AG10803 (cell line): Measurements from ENCODE around the gene RUFY4.
A peak's percentile ranks its signal among the peaks of the same experiment; 100 is the strongest.

Experiments used
- DNase-seq: peaks from one replicate; pipeline ENCODE4 v3.0.0; 2010; ENCODE audit warnings: low read depth
- H3K4me3 ChIP-seq: 2 replicates; pipeline ENCODE4 v1.5.1; 2011; ENCODE audit warnings: mild to moderate bottlenecking, low read length, control low read depth
- CTCF ChIP-seq: conservative IDR thresholded peaks from 2 replicates; pipeline ENCODE4 v1.5.1; 2011; ENCODE audit warnings: mild to moderate bottlenecking, low read length, control low read depth, inconsistent platforms

Gene RUFY4

DNA sequence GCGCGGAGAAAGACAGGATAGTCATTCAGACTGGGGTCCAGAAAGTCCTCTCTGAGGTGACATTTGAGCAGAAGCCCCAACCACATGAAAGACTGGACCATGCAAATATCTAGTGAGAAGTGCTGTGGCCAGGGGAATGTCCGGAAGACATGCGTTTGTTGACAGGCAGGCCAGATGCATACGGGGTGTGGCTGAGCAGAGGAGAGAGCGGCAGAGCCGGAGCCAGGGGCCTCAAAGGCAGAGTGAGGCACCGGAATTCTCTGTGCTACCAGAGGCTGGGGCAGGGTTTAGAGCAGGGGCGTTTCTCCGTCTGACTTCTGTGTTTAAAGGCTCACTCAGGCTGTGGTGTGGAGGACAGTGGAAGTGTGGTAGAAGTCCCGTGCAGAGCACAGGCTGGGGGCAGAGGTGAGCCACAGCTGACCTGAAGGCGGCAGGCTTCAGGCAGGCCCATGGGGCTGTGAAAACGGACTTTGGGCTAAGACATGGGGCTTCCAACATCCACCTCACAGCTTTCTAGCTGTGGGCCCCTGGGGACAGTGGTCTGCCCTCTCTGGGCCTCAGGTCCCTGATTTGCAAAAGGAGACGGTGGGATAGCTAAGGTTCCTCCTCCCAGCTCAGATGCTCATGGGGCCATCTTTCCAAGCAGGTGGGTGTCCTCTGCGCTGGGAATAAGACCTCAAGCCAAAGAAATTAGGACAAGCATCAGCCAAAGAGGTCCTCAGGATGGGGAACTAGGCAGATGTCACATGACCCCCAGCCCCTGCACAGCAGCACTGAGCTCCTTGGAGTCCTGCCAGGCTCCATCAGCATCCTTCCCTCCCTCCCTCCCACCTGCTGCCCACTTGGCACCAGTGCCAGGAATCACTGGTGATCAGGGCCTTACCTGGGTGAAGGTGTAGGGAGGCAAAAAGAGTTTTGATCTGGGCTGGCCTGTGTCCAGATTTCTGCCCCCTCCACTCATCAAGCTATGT is 11.2 kb downstream of the RUFY4 start:
- TF ChIP-seq CTCF, result no peak
- no peak overlapping the region for H3K4me3 ChIP-seq

DNA sequence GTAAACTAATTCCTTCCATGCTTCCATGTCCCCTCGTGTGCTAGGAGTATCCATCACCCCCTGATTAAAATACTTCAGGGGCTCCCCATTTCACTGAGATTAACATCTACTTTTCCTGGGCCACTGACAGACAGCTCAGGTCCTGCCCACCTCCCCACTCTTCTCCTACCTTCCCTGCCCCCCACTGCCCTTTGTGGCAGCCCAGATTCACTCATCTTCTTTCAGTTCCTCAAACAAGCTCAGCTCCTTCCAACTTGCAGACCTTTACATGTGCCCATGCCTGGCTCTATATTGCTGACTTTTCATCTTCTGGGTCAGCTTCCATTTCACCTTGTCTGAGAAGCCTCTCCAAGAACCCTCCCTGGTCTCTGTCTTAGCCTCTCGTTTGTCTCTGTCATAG is 12.0 kb downstream of the RUFY4 start:
- no peak overlapping the region for H3K4me3 ChIP-seq
- no peak for TF ChIP-seq CTCF
- no peak for DNase-seq

More for the DNA sequence above, 11.2 kb downstream of the RUFY4 start:
- no peak for DNase-seq

- peak; percentile 96 for DNase-seq
- no peak for TF ChIP-seq CTCF
Observed at GRCh38 chr2:218081695-218082094, 12.6 kb downstream of the RUFY4 start.

DNA sequence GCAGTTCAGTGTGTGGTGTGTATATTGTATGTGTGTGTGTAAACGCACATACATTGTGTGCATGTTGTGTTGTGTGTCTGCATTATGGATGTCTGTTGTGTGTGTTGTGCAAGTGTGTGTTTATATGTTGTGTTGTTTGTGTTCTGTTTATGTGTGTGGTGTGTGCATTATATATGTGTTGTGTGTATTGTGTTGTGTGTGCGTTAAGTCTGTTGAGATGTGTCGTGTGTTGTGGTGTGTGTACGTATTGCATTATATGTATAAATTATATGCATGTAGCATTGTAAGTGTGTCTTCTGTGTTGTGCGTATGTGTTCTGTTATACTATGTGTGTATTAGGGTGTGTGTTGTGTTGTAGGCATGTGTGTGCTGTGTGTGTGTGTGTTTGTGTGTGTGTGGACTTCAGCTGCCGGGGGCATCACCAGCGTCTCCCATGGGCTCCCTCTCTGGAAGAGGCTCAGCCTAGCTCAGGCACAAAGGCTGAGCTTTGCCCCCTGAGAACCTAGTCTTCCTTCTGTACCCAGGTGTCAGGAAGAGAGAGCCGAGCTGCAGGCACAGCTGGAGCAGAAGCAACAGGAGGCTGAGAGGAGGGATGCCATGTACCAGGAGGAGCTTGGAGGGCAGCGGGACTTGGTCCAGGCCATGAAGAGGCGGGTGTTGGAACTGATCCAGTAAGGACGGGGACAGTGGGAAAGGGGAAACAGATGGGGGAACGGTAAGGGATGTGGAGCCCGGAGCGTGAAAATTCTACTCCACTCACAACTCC is 13.7 kb downstream of the RUFY4 start:
- no peak for DNase-seq
- no peak overlapping the region for H3K4me3 ChIP-seq
- TF ChIP-seq CTCF, result no peak

More at GRCh38 chr2:218081695-218082094, 12.6 kb downstream of the RUFY4 start:
- H3K4me3 ChIP-seq, result no peak overlapping the region

- no peak for TF ChIP-seq CTCF
- no peak for DNase-seq
- H3K4me3 ChIP-seq, result no peak overlapping the region
Observed at GRCh38 chr2:218083352-218083676, 14.3 kb downstream of the RUFY4 start.

DNA sequence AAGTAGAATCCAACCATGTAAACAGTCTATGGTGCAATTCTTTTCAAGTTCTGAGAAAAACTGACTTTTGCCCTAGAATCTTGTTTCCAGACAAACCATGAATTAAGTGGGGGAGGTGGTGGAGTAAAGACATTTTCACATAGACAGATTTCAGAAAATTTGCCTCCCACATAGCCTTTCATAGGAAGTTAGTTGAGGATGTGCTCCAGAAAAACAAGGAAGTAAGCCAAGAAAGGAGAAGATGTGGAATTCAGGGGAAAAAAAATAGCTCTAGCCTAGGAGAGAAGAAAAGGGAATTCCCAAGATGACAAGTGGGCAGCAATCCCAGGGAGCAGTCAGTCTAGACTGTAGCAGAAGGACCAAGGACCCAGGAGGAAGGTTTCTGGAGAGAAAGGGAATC is 17.4 kb downstream of the RUFY4 start:
- no peak for TF ChIP-seq CTCF
- DNase-seq, result no peak
- no peak overlapping the region for H3K4me3 ChIP-seq
